GM23248 (cell line): ENCODE data around the gene FZD4. TPM values are rescaled to one million over a fixed set of nuclear protein-coding genes. Genes with fewer than 3 reads are reported as not detected.

ENCODE experiments used
- DNase-seq: peaks from one replicate; pipeline ENCODE4 v3.0.0-alpha.2; 2015
- H2AFZ ChIP-seq: fragments of 200-600 bp; sonication (generic); 2 replicates; pipeline ENCODE4 v1.6.1; 2016; ENCODE audit warnings: antibody characterized with exemption
- H3F3A ChIP-seq: fragments of 200-600 bp; sonication (generic); 2 replicates; pipeline ENCODE4 v1.6.1; 2016; ENCODE audit warnings: mild to moderate bottlenecking, antibody characterized with exemption, mixed run types; ENCODE audit not compliant: insufficient read depth
- H3K27ac ChIP-seq: fragments of 200-600 bp; sonication (generic); 2 replicates; pipeline ENCODE4 v1.5.1; 2016; ENCODE audit warnings: mild to moderate bottlenecking
- H3K27me3 ChIP-seq: fragments of 200-600 bp; sonication (generic); replicated peaks from 2 replicates; pipeline ENCODE4 v1.6.1; 2016; ENCODE audit warnings: mild to moderate bottlenecking; ENCODE audit not compliant: insufficient read depth
- H3K36me3 ChIP-seq: fragments of 200-600 bp; sonication (generic); 2 replicates; pipeline ENCODE4 v1.6.1; 2016; ENCODE audit warnings: low read depth, mild to moderate bottlenecking
- H3K4me1 ChIP-seq: fragments of 200-600 bp; sonication (generic); 2 replicates; pipeline ENCODE4 v1.6.1; 2016; ENCODE audit warnings: mild to moderate bottlenecking; ENCODE audit not compliant: insufficient read depth
- H3K4me2 ChIP-seq: fragments of 200-600 bp; sonication (generic); one replicate; pipeline ENCODE4 v1.6.1; 2016; ENCODE audit warnings: mild to moderate bottlenecking; ENCODE audit not compliant: unreplicated experiment
- H3K4me3 ChIP-seq: fragments of 200-600 bp; sonication (generic); 2 replicates; pipeline ENCODE4 v1.5.1; 2016; ENCODE audit warnings: mild to moderate bottlenecking
- H3K79me2 ChIP-seq: fragments of 200-600 bp; sonication (generic); 2 replicates; pipeline ENCODE4 v1.6.1; 2016; ENCODE audit warnings: mild to moderate bottlenecking; ENCODE audit not compliant: insufficient read depth
- H3K9ac ChIP-seq: fragments of 200-600 bp; sonication (generic); 2 replicates; pipeline ENCODE4 v1.6.1; 2016; ENCODE audit warnings: mild to moderate bottlenecking
- H3K9me2 ChIP-seq: fragments of 200-600 bp; sonication (generic); 2 replicates; pipeline ENCODE4 v1.6.1; 2016; ENCODE audit warnings: mixed run types, mild to moderate bottlenecking, moderate library complexity; ENCODE audit not compliant: insufficient read depth
- H3K9me3 ChIP-seq: fragments of 200-600 bp; sonication (generic); one replicate; pipeline ENCODE4 v1.6.1; 2017; ENCODE audit warnings: low read depth
- H4K20me1 ChIP-seq: fragments of 200-600 bp; sonication (generic); 2 replicates; pipeline ENCODE4 v1.6.0; 2016; ENCODE audit not compliant: insufficient read depth
- EZH2 ChIP-seq: fragments of 200-600 bp; sonication (generic); IDR thresholded peaks from 2 replicates; pipeline ENCODE4 v1.6.1; 2018; ENCODE audit warnings: antibody characterized with exemption, mild to moderate bottlenecking; ENCODE audit not compliant: insufficient read depth, poor library complexity, severe bottlenecking
- EZH2phosphoT487 ChIP-seq: fragments of 200-600 bp; sonication (generic); IDR thresholded peaks from 2 replicates; pipeline ENCODE4 v1.6.1; 2018; ENCODE audit warnings: antibody characterized with exemption, moderate library complexity, mild to moderate bottlenecking, low read depth; ENCODE audit not compliant: insufficient read depth
- WGBS, 2 experiments: methylation state at CpG; one replicate each; pipeline ENCODE4 v1.1.6; 2015 to 2017; ENCODE audit warnings: low lambda C conversion rate in 2 of 2, low coverage in 1 of 2; ENCODE audit errors: missing lambda C conversion rate in 2 of 2; 5-methylcytosine and 5-hydroxymethylcytosine counted together
- in situ Hi-C: fragments of 300-500 bp; cut with MboI; formaldehyde crosslinking; loops from 2 replicates; pipeline ENCODE4 v1.15.0; 2020
- polyA plus RNA-seq: library from polyadenylated mRNA; unstranded; fragments of >200 nt; fragmentation: Nextera tagmentation; extraction: Ambion mirVana; gene quantifications from 2 replicates; pipeline ENCODE4 v1.2.1, GENCODE V29; 2016
- total RNA-seq: library from RNA; depleted of rRNA; stranded (reverse); fragments of >200 nt; shearing (Covaris generic); gene quantifications from 2 replicates; pipeline ENCODE4 v1.2.3, GENCODE V29; 2014

The FZD4 gene
- total and polyA plus RNA-seq, 2 experiments from 2014 or later, result 8.3 to 21.3 TPM

DNA sequence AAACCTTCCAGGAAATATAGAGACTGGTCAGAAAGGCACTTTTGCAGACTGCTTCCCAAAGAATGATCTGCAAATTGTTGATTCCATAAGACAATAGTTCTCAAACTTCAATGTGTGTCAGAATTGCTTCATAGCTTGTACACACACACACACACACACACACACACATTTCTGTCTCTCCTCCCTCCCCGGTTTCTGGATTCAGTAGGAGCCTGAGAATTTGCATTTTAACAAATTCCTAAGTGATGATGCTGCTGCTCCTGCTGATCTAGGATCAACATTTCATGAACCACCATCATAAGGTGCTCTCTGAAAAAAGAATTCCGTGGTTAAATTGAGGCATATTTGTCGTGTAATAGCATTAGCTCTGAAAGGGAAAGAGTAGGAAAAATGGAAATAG is 35.3 kb upstream of the FZD4 start:
- Histone ChIP-seq H3F3A (no peaks in the 10 kb centered on the region; the same call in 1 of the 2 replicates), H3K4me1 (peaks cover 15% of the 10 kb centered on the region), H3K36me3 (no peaks in the 10 kb centered on the region), H2AFZ (no peak overlapping the region), H3K27me3 (no peaks in the 10 kb centered on the region), H3K27ac (no peak overlapping the region), H3K79me2 (no peaks in the 10 kb centered on the region), H3K9ac (no peak overlapping the region), H3K4me2 (no peak overlapping the region), H4K20me1 (no peaks in the 10 kb centered on the region), H3K4me3 (no peak overlapping the region), H3K9me2 (no peaks in the 10 kb centered on the region), H3K9me3 (no peaks in the 10 kb centered on the region)
- in situ Hi-C loops, result loop anchor here (10.0 kb wide), 1 partner anchor 294 kb away; no protein-coding TSS in a partner anchor
- DNase-seq, result peak; percentile 63
- 18 to 20% methylated on average over 3 of the region's 3 CpGs for WGBS, 2 experiments
- TF ChIP-seq EZH2phosphoT487, result no peak
- TF ChIP-seq EZH2, result no peak

DNA sequence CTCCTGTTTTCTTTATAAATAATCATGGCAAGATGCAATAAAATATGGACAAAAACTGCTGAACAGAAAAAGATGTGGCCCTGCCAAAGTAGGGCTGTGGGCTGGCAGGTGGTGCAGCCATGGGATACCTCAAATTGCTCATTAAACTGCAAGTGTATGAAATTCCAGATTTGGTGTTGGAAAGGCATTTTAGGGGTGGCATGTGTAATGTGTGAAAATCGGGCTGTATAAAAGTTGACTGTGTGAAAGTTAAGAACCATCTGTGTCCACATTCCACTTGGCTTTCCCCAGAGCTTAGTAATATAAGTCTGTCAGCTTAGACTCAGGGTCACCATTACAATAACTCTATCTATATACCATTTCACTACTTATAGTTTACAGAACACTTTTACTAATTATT is 34.8 kb upstream of the FZD4 start:
- TF ChIP-seq EZH2phosphoT487 (no peak), EZH2 (no peak)
- Histone ChIP-seq H3K27me3 (no peaks in the 10 kb centered on the region), H3K36me3 (no peaks in the 10 kb centered on the region), H3K4me1 (peaks cover 15% of the 10 kb centered on the region), H3K27ac (no peak overlapping the region), H2AFZ (no peak overlapping the region), H3K9me2 (no peaks in the 10 kb centered on the region), H3K4me2 (no peak overlapping the region), H3F3A (no peaks in the 10 kb centered on the region; the same call in 1 of the 2 replicates), H3K4me3 (no peak overlapping the region), H4K20me1 (no peaks in the 10 kb centered on the region), H3K79me2 (no peaks in the 10 kb centered on the region), H3K9me3 (no peaks in the 10 kb centered on the region), H3K9ac (no peak overlapping the region)
- WGBS, 2 experiments, result 47 to 60% methylated on average over 1 of the region's 1 CpG
- in situ Hi-C loops, result loop anchor here (10.0 kb wide), 1 partner anchor 295 kb away; no protein-coding TSS in a partner anchor
- peak; percentile 18 for DNase-seq

DNA sequence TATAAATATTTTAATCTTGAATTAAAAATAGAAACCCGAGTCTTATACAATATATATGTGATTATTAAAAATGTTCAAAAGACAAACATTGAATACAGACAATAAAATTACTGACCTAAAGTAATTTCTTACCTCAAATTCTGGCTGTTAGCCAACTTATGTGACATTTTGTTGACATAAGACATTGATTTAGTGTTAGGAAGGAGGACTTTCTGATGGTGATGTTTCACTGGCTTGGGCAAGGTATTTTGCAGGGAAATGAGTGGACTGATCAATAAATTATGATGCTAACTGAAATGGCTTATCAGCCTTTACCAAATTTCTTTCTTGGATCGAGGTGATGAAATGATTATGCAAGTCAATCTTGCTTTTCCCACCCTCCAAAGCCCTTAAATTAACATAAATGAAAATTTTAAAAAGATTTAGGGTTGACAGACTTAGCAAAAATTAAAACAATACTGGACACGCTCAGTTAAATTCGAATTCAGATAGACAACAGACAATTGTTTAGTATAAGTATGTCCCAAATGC is 33.2 kb upstream of the FZD4 start:
- no peaks in the 10 kb centered on the region for H3K27me3 ChIP-seq
- no peak overlapping the region for H3K4me3 ChIP-seq
- no peaks in the 10 kb centered on the region for H3K9me3 ChIP-seq
- H4K20me1 ChIP-seq, result no peaks in the 10 kb centered on the region
- H3K4me2 ChIP-seq, result no peak overlapping the region
- TF ChIP-seq EZH2phosphoT487, result no peak
- no peak for TF ChIP-seq EZH2
- no peaks in the 10 kb centered on the region for H3K9me2 ChIP-seq
- 78% methylated on average over 4 of the region's 4 CpGs for WGBS, 2 experiments
- no peak overlapping the region for H3K27ac ChIP-seq
- H3F3A ChIP-seq, result no peaks in the 10 kb centered on the region; the same call in 1 of the 2 replicates
- H2AFZ ChIP-seq, result no peak overlapping the region
- in situ Hi-C loops, result no loop called here
- no peak for DNase-seq
- H3K79me2 ChIP-seq, result no peaks in the 10 kb centered on the region
- peaks cover 15% of the 10 kb centered on the region for H3K4me1 ChIP-seq
- no peaks in the 10 kb centered on the region for H3K36me3 ChIP-seq
- no peak overlapping the region for H3K9ac ChIP-seq

DNA sequence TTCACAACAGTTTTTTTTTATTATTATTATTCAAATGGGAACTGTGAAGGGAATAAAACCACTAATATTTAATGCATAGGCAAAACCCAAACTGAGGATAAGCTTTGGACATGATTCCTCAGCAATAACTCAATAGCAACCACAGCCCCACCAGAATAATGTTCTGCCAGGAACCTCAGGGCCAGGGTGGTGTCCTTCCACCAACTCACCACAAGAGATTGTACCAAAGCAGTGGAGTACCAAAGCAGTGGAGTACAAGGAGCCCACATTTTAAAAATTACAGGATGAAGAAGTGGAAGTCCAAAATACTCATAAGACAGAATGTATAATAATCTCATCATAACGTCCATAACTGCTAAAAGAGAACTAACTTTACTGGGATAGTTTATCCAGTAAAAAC is 32.5 kb upstream of the FZD4 start:
- DNase-seq, result no peak
- H3K9me3 ChIP-seq, result no peaks in the 10 kb centered on the region
- no peak overlapping the region for H2AFZ ChIP-seq
- H3K27me3 ChIP-seq, result no peaks in the 10 kb centered on the region
- no peak overlapping the region for H3K27ac ChIP-seq
- H3K79me2 ChIP-seq, result no peaks in the 10 kb centered on the region
- H4K20me1 ChIP-seq, result no peaks in the 10 kb centered on the region
- H3K4me2 ChIP-seq, result no peak overlapping the region
- WGBS, 2 experiments, result 85 to 88% methylated on average over 1 of the region's 1 CpG
- in situ Hi-C loops, result no loop called here
- no peaks in the 10 kb centered on the region for H3K36me3 ChIP-seq
- no peaks in the 10 kb centered on the region; the same call in 1 of the 2 replicates for H3F3A ChIP-seq
- H3K9ac ChIP-seq, result no peak overlapping the region
- TF ChIP-seq EZH2phosphoT487 (no peak), EZH2 (no peak)
- H3K4me3 ChIP-seq, result no peak overlapping the region
- no peaks in the 10 kb centered on the region for H3K9me2 ChIP-seq
- H3K4me1 ChIP-seq, result peaks cover 15% of the 10 kb centered on the region

DNA sequence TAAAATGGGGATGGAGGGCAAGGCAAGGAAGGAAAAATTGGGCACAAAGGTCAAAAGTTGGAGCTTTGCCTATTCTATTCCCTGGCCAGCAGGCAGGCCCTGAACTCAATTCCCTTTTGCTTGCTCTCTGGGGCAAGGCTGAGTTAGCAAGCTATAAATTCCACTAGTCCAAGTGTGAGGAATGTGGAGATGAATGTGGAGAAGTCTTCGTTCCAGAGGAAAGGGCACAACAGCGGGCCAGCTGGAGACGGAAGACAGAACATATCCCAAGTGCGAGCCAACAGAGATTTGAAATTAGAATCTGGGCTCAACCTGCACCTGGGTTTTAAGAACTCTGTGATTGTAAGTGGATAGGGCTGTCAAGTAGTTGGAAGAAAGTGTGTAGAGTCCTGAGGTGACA is 29.5 kb upstream of the FZD4 start:
- no peak overlapping the region for H3K27ac ChIP-seq
- H3K27me3 ChIP-seq, result no peaks in the 10 kb centered on the region
- DNase-seq, result no peak

More for the DNA sequence above, 29.5 kb upstream of the FZD4 start:
- no peaks in the 10 kb centered on the region for H3F3A ChIP-seq
- H3K79me2 ChIP-seq, result no peaks in the 10 kb centered on the region
- WGBS, 2 experiments, result 56 to 59% methylated on average over 4 of the region's 4 CpGs
- no peak overlapping the region for H3K4me2 ChIP-seq
- no peaks in the 10 kb centered on the region for H3K9me2 ChIP-seq
- no peaks in the 10 kb centered on the region for H3K4me1 ChIP-seq
- no peak overlapping the region for H3K9ac ChIP-seq
- in situ Hi-C loops, result no loop called here
- no peaks in the 10 kb centered on the region for H3K9me3 ChIP-seq
- H2AFZ ChIP-seq, result no peak overlapping the region
- TF ChIP-seq EZH2phosphoT487 (no peak), EZH2 (no peak)
- H4K20me1 ChIP-seq, result no peaks in the 10 kb centered on the region
- H3K36me3 ChIP-seq, result no peaks in the 10 kb centered on the region
- no peak overlapping the region for H3K4me3 ChIP-seq
